Mucosa of rectum (tissue), 2 donors: ENCODE results near the gene WDR45B.

Source experiments
- H3K27ac ChIP-seq, 2 donors: one replicate each; pipeline ENCODE4 v1.7.0; 2013; ENCODE audit warnings: inconsistent platforms in 2 of 2, low read depth in 2 of 2, low read length in 2 of 2
- H3K27me3 ChIP-seq, 2 donors: one replicate each; pipeline ENCODE4 v1.7.0; 2013; ENCODE audit warnings: low read length in 2 of 2; ENCODE audit not compliant: control insufficient read depth in 2 of 2, insufficient read depth in 2 of 2
- H3K36me3 ChIP-seq, 2 donors: one replicate each; pipeline ENCODE4 v1.7.0; 2013; ENCODE audit warnings: low read length in 2 of 2; ENCODE audit not compliant: control insufficient read depth in 2 of 2, insufficient read depth in 2 of 2
- H3K4me1 ChIP-seq, 2 donors: one replicate each; pipeline ENCODE4 v1.7.0; 2013; ENCODE audit warnings: low read length in 2 of 2, mild to moderate bottlenecking in 1 of 2; ENCODE audit not compliant: control insufficient read depth in 2 of 2, insufficient read depth in 2 of 2
- H3K4me3 ChIP-seq, 2 donors: one replicate each; pipeline ENCODE4 v1.7.0; 2013; ENCODE audit warnings: low read length in 2 of 2
- H3K9ac ChIP-seq, 2 donors: one replicate each; pipeline ENCODE4 v1.7.0; 2013; ENCODE audit warnings: low read length in 2 of 2, low read depth in 1 of 2, mild to moderate bottlenecking in 1 of 2
- H3K9me3 ChIP-seq, 2 donors: one replicate each; pipeline ENCODE4 v1.7.0; 2013; ENCODE audit warnings: low read length in 2 of 2; ENCODE audit not compliant: control insufficient read depth in 2 of 2
- donor health status: healthy.
- donor health status: Normal muscosa, but diverticular disease.

Gene WDR45B

GRCh38 chr17:82678265-82678891 is 30.1 kb upstream of the WDR45B start:
- Histone ChIP-seq H3K27me3 (no peaks in the 10 kb centered on the region), H3K9ac (no peak overlapping the region), H3K27ac (peak overlapping the region; percentile 21 to 23), H3K36me3 (no peaks in the 10 kb centered on the region), H3K4me3 (no peak overlapping the region), H3K4me1 (peaks cover 16 to 18% of the 10 kb centered on the region in 2 donors), H3K9me3 (peaks cover 0 to 2% of the 10 kb centered on the region in 2 donors)

GRCh38 chr17:82677353-82677925 is 29.2 kb upstream of the WDR45B start:
- Histone ChIP-seq H3K4me1 (peaks cover 18 to 25% of the 10 kb centered on the region in 2 donors), H3K9me3 (peaks cover 0 to 2% of the 10 kb centered on the region in 2 donors), H3K4me3 (no peak overlapping the region), H3K36me3 (no peaks in the 10 kb centered on the region), H3K27ac (no peak overlapping the region), H3K27me3 (no peaks in the 10 kb centered on the region), H3K9ac (no peak overlapping the region)

GRCh38 chr17:82675476-82676245 is 27.4 kb upstream of the WDR45B start:
- Histone ChIP-seq H3K4me3 (no peak overlapping the region), H3K27ac (peak overlapping the region; percentile 3 to 18), H3K9ac (no peak overlapping the region), H3K27me3 (no peaks in the 10 kb centered on the region), H3K9me3 (no peaks in the 10 kb centered on the region), H3K4me1 (peaks cover 20 to 33% of the 10 kb centered on the region in 2 donors), H3K36me3 (no peaks in the 10 kb centered on the region)

- H3K4me3 ChIP-seq = no peak overlapping the region
Observed at GRCh38 chr17:82674656-82675475, 26.6 kb upstream of the WDR45B start.

GRCh38 chr17:82670661-82671450 is 22.6 kb upstream of the WDR45B start:
- Histone ChIP-seq H3K9me3 (no peaks in the 10 kb centered on the region), H3K9ac (no peak overlapping the region), H3K36me3 (peaks cover 0 to 3% of the 10 kb centered on the region in 2 donors), H3K4me3 (no peak overlapping the region), H3K4me1 (peaks cover 18 to 30% of the 10 kb centered on the region in 2 donors), H3K27ac (peak overlapping the region; percentile 27 to 46), H3K27me3 (no peaks in the 10 kb centered on the region)

More at GRCh38 chr17:82674656-82675475, 26.6 kb upstream of the WDR45B start:
- no peak overlapping the region for H3K9ac ChIP-seq
- H3K9me3 ChIP-seq = no peaks in the 10 kb centered on the region
- H3K4me1 ChIP-seq = peaks cover 19 to 30% of the 10 kb centered on the region in 2 donors
- no peaks in the 10 kb centered on the region for H3K27me3 ChIP-seq
- peak overlapping the region; percentile 3 to 18 for H3K27ac ChIP-seq
- no peaks in the 10 kb centered on the region for H3K36me3 ChIP-seq

DNA sequence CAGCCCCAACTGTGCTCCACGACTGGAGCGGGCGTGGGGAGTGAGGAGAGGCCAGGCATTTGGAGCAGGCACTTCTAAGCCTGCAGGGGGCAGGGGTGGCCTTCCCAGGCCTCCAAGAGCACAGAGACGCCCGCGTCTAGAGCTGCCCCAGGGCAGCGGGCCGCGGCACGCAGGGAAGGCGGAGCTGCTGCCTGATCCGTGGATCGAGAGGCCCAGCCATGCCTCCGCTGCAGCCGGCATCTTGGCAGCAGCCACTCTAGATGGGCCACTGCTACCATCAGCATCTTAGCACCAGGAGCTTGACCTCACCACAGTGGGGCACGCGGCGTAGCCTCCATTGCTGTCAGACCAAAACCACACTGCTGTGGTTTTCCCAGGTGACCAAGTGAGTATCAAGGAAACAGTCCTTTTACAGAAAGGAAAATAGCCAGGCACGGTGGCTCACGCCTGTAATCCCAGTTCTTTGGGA is 20.4 kb upstream of the WDR45B start:
- Histone ChIP-seq H3K9me3 (no peaks in the 10 kb centered on the region), H3K27me3 (no peaks in the 10 kb centered on the region), H3K36me3 (peaks cover 0 to 3% of the 10 kb centered on the region in 2 donors), H3K27ac (peak overlapping the region; percentile 23 to 52), H3K9ac (peak overlapping the region; percentile 17 to 33), H3K4me1 (peaks cover 8 to 21% of the 10 kb centered on the region in 2 donors), H3K4me3 (peak overlapping the region in 1 of 2 donors; percentile 31)

- Histone ChIP-seq H3K4me3 (no peak overlapping the region), H3K9ac (peak overlapping the region in 1 of 2 donors; percentile 33)
Observed at GRCh38 chr17:82668024-82668630, 19.9 kb upstream of the WDR45B start.

GRCh38 chr17:82667668-82668000 is 19.4 kb upstream of the WDR45B start:
- Histone ChIP-seq H3K9ac (no peak overlapping the region), H3K36me3 (peaks cover 0 to 3% of the 10 kb centered on the region in 2 donors), H3K4me3 (no peak overlapping the region), H3K4me1 (peaks cover 8 to 14% of the 10 kb centered on the region in 2 donors), H3K27ac (no peak overlapping the region), H3K9me3 (no peaks in the 10 kb centered on the region), H3K27me3 (no peaks in the 10 kb centered on the region)

More at GRCh38 chr17:82668024-82668630, 19.9 kb upstream of the WDR45B start:
- Histone ChIP-seq H3K27ac (no peak overlapping the region), H3K27me3 (no peaks in the 10 kb centered on the region), H3K4me1 (peaks cover 8 to 16% of the 10 kb centered on the region in 2 donors), H3K36me3 (peaks cover 0 to 3% of the 10 kb centered on the region in 2 donors), H3K9me3 (no peaks in the 10 kb centered on the region)
